Glomerular endothelial cell (primary cell): ENCODE results near the gene GPR119. TPM values are rescaled to one million over a fixed set of nuclear protein-coding genes. Genes with fewer than 3 reads are reported as not detected.
"Not testable (repeated sequence)": the region's sequence is repeated elsewhere in the genome, so short reads cannot be mapped to it uniquely, and the experiment has no call there.

Source experiments
- DNase-seq: peaks from one replicate; pipeline ENCODE4 v3.0.0-alpha.2; 2011; ENCODE audit warnings: low read depth, low spot score; ENCODE audit errors: extremely low read depth
- total RNA-seq: library from RNA; depleted of rRNA; stranded (reverse); fragments of >200 nt; gene quantifications from 2 replicates; pipeline ENCODE4 v1.2.3, GENCODE V29; 2015

Gene GPR119
- not detected in 2 replicates for total RNA-seq

DNA sequence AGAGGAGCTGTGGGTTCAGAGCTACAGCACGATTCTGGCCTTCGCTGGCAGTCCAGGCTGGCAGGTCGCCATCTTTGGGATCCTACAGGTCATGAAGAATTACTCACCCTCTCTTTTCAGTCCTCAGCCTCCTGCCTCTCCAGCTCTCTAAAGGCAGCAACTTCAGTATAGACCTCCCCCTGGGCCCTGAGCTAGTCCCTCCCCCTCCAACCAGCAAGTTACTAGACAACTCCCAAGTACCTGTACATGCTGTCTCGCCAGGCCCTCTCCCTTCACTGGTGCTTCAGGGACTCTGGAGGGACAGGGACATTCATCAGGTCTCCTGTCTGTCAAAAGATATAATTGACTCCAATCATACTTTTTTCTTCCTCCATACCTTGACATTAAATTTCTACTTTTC lies at the start of gene GPR119:
TSS of gene GPR119 (minus strand) at position 155 of the 400 bp plus-strand sequence. CDS start 227 bp downstream, outside the sequence.
- no peak for DNase-seq

DNA sequence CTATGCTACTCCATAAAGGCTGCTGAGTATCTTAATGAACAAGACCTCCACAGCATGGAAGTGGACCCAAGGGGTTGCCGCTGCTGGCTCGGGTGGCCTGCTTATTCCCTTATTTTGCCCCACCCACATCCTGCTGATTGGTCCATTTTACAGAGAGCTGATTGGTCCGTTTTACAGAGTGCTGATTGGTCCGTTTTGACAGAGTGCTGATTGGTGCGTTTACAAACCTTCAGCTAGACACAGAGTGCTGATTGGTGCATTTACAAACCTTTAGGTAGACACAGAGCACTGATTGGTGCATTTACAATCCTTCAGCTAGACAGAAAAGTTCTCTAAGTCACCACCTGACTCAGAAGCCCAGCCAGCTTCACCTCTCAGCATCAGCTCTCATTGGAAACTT lies 43.8 kb upstream of the GPR119 start:
- not testable (repeated sequence) for DNase-seq

GRCh38 chrX:130426531-130426930 lies 41.1 kb upstream of the GPR119 start:
- no peak for DNase-seq

DNA sequence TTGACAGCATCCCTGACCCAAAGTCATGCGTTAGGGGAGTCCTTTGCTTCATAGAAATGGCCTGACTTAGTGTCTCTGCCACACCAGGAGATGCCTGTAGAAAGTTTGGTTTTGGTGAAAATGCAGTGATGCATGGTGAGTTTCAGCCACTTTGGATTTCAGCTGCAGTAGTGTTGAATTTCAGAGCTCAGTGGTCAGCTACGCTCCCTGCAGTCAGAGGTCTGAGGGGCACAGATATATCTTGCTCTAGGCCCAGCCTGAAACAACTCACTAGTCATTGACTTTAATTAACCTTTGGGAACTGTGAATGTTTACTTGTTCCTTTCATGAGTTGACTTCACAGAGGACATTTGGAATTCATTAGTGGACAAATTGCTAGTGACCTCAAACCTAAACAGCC lies 33.8 kb upstream of the GPR119 start:
- no peak for DNase-seq

DNA sequence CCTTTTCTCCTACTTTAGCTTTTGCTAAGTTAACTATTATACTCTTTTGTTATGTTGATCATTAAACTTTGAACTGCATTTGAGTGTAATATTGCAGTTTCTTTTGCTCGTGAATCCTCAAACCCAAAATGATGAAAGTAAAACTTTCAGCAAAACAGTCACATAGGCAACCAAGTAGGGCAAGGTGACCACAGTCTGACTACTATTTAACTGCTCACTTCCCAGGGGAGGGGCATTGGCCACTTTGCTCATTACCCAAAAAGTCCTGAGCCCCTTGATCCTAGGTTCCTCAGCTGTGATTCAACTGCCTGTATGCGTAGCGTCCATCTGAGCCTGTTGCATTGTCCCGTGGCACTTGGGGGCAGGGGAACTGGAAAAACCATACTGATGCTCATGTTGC lies 33.3 kb upstream of the GPR119 start:
- no peak for DNase-seq

DNA sequence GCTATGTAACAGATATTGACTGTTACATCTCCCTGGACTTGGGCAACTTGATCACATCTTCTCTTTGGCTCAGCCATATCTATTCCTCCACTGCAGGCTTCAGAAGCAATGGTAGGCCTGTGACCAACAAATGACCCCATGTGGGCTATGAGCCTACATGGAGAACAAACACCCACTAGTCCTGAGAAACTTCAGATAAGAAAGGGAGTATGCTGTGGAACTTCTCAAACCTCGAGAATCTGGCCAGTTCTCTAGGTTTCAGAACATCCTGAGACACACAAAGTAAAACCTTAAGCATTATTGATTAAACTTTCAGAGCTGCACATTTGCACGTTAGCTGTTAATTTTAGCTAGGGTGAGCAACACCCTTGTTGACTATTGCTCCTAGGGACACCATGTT lies 32.6 kb upstream of the GPR119 start:
- DNase-seq = no peak

DNA sequence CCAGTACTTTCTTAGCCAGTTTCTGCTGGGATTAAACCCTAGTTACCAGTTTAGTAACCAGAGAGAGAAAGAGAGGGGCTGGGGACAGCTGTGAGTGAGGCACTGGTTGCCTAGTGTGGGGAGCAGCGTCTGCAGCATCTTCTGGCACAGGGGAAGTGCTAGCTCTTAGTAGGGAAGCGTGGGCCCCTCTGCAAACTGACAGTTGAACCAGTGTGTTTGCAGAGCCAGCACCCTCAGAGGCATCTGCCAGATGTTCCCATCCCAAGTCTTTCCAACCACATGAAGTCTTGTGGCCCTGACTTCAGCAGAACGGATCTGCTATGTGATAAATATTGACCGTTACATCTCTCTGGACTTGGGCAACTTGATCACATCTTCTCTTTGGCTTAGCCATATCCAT lies 31.3 kb upstream of the GPR119 start:
- no peak for DNase-seq

GRCh38 chrX:130415201-130415600 lies 29.7 kb upstream of the GPR119 start:
- no peak for DNase-seq

DNA sequence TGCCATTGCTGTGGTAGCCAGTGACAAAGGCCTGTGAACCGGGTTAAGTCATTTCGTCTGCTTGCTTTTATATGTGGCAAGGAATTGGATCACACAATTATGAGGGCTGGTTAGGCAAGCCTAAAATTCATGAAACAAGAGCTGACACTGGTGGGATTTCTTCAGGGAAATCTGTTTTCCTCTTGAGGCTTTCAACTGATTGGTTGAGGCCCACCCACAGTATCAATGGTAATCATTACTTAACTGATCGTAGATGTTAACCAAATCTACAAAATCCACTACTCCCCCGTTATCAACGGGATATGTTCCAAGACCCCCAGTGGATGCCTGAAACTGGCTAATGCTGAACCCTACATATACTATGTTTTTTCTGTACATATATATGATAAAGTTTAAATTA lies 29.3 kb upstream of the GPR119 start:
- DNase-seq = no peak

DNA sequence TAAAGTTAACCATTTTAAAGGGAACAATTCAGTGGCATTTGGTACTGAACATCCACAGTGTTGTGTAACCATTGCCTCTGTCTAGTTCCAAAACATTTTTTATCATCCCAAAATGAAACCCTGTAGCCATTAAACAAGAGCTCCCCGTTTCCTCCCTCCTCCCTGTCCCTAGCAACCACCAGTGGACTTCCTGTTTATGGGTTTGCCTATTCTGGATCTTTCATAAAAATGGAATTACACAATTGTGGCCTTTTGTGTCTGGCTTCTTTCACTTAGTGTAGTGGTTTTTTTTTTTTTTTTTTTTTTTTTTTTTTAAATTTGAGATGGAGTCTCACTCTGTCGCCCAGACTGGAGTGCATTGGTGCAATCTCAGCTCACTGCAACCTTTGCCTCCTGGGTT lies 27.9 kb upstream of the GPR119 start:
- no peak for DNase-seq

GRCh38 chrX:130402208-130402684 lies 16.8 kb upstream of the GPR119 start:
- no peak for DNase-seq

DNA sequence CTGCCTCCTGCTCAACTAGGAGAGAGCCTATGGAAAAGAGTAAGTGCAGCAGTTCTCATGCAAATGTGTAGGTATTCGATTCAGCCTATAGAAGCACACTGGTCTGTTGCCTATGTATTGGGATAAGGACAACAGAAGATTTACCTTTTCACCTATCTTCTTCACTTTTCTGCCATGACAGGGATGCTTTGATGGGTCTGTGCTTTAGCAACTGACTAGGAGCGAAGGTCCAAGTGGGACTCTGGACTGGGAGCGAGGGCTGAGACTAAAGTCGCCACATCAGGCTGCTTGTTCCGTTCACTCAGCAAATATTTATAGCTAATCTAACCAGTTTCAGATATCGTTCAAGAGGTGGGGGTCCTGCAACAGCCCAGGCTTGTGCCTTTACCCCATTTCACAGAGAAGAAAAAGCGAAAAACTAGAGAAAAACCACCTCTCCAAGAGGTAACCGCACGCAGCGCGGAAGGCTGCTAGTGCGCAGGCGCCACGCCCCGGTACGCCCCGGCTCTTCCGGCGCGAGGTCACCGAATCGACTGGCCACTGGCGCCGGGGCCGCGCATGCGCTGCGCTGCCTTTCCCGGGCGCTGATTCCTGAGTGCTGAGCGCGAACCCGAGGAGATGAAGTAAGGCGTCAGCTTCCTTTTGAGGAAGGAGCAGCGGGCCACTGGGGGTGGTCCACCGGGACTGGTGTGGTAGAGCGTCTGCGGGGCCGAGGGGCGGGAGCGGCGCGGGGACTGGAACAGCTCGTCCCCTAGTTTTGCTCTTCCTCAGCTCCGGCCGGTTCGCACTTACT lies 16.1 kb upstream of the GPR119 start, which contains the start of gene RBMX2:
TSS of gene RBMX2 (plus strand) at position 573 of the 793 bp plus-strand sequence. CDS start at position 619, 46 bp downstream.
- DNase-seq = no peak

- no peak for DNase-seq
Observed at GRCh38 chrX:130395341-130395740, 9.9 kb upstream of the GPR119 start.

GRCh38 chrX:130393451-130394074 lies 8.1 kb upstream of the GPR119 start:
- no peak for DNase-seq

- no peak for DNase-seq
Observed at GRCh38 chrX:130386408-130386808, 934 bp upstream of the GPR119 start.

DNA sequence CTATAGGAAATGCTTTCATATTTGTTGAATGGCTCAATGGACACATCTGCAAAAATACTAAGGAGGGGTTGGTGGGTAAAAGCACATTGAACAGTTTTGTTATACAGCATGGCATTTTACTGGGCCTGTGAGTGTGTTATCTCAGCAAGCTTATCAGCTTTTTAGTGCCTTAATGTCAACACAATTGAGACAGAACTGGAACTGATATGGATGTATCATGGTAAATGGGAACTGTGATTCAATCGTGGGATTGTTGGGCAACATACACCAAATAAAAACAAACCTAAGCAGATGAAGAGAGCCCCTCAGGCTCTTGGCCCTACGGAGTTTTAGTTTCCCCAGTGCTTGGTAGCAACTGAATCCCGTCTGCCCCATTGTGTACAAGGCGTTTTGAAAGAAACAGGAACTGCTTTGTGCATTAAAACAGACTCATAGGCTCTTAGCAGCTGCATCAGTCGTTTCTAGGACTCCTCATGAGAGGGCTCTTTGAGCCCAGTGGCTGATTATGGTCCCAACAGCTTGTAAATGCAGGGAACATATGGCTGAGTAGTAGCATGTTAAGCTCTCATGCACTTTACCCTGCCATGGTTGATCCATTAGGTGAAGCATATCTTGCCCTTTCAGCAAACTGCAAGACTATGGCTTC lies 7.3 kb downstream of the GPR119 start:
- DNase-seq = no peak

DNA sequence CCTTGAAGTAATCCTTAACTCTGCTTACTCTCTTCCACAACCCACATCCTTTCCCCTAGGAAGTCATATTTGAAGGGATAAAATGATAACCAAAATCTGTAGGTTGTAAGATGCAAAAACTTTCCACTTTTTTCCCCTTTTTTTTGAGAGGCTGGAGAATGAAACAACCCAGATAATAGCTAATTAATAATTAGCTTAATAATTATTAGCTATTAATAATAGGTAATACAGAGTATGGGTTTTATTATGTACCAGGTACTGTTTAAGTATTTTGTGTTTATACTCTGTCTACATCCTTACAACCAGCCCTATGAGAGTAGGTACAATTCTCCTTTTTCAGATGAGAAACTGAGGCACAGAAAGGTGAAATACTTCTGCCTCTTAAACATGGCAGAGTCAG lies 9.4 kb downstream of the GPR119 start:
- no peak for DNase-seq

DNA sequence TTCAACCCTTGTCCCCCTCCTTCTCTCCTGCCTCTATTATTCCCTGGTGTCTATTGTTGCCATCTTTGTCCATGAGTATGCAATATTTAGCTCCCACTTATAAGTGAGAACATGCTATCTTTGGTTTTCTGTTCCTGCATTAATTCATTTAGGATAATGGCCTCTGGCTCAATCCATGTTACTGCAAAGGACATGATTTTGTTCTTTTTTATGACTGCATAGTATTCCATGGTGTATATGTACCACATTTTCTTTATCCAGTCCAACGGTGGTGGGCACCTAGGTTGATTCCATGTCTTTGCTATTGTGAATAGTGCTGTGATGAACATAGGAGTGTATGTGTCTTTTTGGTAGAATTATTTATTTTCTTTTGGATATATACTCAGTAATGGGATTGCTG lies 33.4 kb downstream of the GPR119 start:
- not testable (repeated sequence) for DNase-seq

- DNase-seq = no peak
Observed at GRCh38 chrX:130351567-130351966, 33.9 kb downstream of the GPR119 start.

GRCh38 chrX:130347321-130347720 lies 38.2 kb downstream of the GPR119 start:
- DNase-seq = no peak

DNA sequence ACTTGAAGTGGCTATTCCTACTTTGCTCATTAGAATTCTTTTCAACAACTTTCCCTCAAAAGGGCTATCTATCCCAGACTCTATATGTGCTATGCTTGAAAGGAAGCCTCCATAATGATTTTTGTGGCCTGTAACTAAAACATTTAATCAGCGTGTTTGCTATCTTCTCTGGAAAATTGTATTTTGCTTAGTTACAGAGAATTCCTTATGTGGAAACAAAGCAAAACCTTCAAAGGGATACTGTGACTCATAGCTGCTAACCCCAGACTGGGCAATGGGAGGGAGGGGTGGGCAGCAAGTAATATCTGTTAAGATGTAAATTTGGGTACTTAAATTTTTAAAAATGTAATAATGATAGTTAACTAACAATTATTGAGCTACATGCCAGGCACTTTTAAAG lies 42.1 kb downstream of the GPR119 start:
- DNase-seq = no peak

DNA sequence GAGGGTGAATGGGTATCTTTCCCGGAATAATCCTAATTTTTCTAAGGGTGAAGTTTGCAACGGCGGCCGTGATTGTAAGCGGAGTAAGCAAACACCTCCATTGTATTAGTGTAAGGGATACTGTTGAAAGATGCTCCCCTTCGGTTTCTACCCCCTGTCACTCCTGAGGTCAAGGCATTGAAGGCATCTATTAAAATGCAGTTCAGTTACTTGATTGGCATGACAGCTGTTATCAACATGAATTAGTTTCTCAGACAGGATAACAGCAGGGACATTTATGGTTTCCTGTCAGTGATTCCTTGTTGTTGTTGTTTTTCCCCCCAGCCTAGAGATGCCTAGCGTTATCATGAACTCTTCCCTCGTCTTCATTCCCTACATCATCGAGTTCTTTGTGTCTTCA lies 45.2 kb downstream of the GPR119 start:
- DNase-seq = no peak
